Astrocyte (in vitro differentiated cells and primary cell): Measurements from ENCODE around the gene KCNMB4. TPM values are rescaled to one million over a fixed set of nuclear protein-coding genes. Genes with fewer than 3 reads are reported as not detected.

Source experiments
- DNase-seq: peaks from one replicate; pipeline ENCODE4 v3.0.0-alpha.2; 2010; ENCODE audit warnings: low read depth
- FAIRE-seq: peaks from 2 replicates; lab custom pipeline; 2011; peaks lifted over from hg19 to GRCh38; lab: Jason Lieb, UNC
- H2AFZ ChIP-seq: 2 replicates; pipeline ENCODE4 v1.6.0; 2012; ENCODE audit warnings: low read depth, low read length, inconsistent platforms
- H3K27ac ChIP-seq: 2 replicates; pipeline ENCODE4 v1.5.1; 2011; ENCODE audit warnings: low read depth, low read length, inconsistent platforms
- H3K27me3 ChIP-seq: 2 replicates; pipeline ENCODE4 v1.6.0; 2011; ENCODE audit warnings: low read length, inconsistent platforms; ENCODE audit not compliant: insufficient read depth
- H3K36me3 ChIP-seq: 2 replicates; pipeline ENCODE4 v1.5.1; 2011; ENCODE audit warnings: low read length, inconsistent platforms; ENCODE audit not compliant: insufficient read depth
- H3K4me1 ChIP-seq: 2 replicates; pipeline ENCODE4 v1.5.1; 2011; ENCODE audit warnings: low read length, inconsistent platforms; ENCODE audit not compliant: insufficient read depth
- H3K4me2 ChIP-seq: 2 replicates; pipeline ENCODE4 v1.6.0; 2012; ENCODE audit warnings: low read length, inconsistent platforms
- H3K4me3 ChIP-seq: 2 replicates; pipeline ENCODE4 v1.5.1; 2011; ENCODE audit warnings: low read depth, mild to moderate bottlenecking, low read length, inconsistent platforms; ENCODE audit not compliant: insufficient read depth
- H3K79me2 ChIP-seq: 2 replicates; pipeline ENCODE4 v1.6.0; 2012; ENCODE audit warnings: mild to moderate bottlenecking, low read length, inconsistent platforms; ENCODE audit not compliant: insufficient read depth
- H3K9ac ChIP-seq: 2 replicates; pipeline ENCODE4 v1.6.0; 2012; ENCODE audit warnings: mild to moderate bottlenecking, low read length, inconsistent platforms
- H3K9me3 ChIP-seq: 2 replicates; pipeline ENCODE4 v1.5.1; 2012; ENCODE audit warnings: low read depth, mild to moderate bottlenecking, low read length, inconsistent platforms; ENCODE audit not compliant: insufficient read depth
- H4K20me1 ChIP-seq: 2 replicates; pipeline ENCODE4 v1.6.0; 2012; ENCODE audit warnings: low read length, inconsistent platforms; ENCODE audit not compliant: insufficient read depth
- H3K27ac Mint-ChIP-seq: one replicate; pipeline ENCODE4 v1.8.0; 2021; ENCODE audit warnings: mild to moderate bottlenecking, mixed read lengths; ENCODE audit not compliant: unreplicated experiment
- H3K27me3 Mint-ChIP-seq: one replicate; pipeline ENCODE4 v1.8.0; 2021; ENCODE audit warnings: low read depth, mixed read lengths; ENCODE audit not compliant: unreplicated experiment
- H3K36me3 Mint-ChIP-seq: one replicate; pipeline ENCODE4 v1.8.0; 2021; ENCODE audit warnings: low read depth, mixed read lengths; ENCODE audit not compliant: unreplicated experiment
- H3K4me1 Mint-ChIP-seq: one replicate; pipeline ENCODE4 v1.8.0; 2021; ENCODE audit warnings: low read depth, mixed read lengths; ENCODE audit not compliant: unreplicated experiment
- H3K4me3 Mint-ChIP-seq: one replicate; pipeline ENCODE4 v1.8.0; 2021; ENCODE audit warnings: mild to moderate bottlenecking, moderate library complexity, mixed read lengths; ENCODE audit not compliant: unreplicated experiment
- H3K9me3 Mint-ChIP-seq: one replicate; pipeline ENCODE4 v1.8.0; 2021; ENCODE audit warnings: mild to moderate bottlenecking, mixed read lengths; ENCODE audit not compliant: unreplicated experiment
- EZH2 ChIP-seq: IDR thresholded peaks from 2 replicates; pipeline ENCODE4 v1.6.1; 2012; ENCODE audit warnings: mild to moderate bottlenecking, low read length, inconsistent platforms; ENCODE audit not compliant: insufficient read depth
- total RNA-seq: library from RNA; stranded (reverse); gene quantifications from 2 replicates; pipeline ENCODE4 v1.2.1, GENCODE V29; 2021
- TF ChIP-seq, protein P1 (sequence below): IDR thresholded peaks from 2 replicates; pipeline ENCODE4 v1.5.1; 2011; ENCODE audit warnings: low read depth, mild to moderate bottlenecking, inconsistent platforms, low read length, moderate library complexity; ENCODE audit not compliant: insufficient read depth

Gene KCNMB4
- total RNA-seq, 1 donor from 2014 or later = 8.3 TPM

DNA sequence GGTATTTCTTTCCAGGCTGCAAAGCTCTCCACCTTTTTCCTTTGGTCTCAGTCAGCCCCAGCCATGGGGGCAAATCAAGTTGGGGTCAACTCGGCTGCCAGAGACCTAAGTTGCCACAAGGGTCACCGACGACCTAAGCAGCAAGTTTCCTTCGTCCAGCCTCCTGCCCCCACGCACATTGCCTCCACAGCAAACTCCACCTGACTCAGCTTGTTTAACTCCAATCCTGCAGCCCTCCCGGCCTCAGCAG, 767 bp upstream of the KCNMB4 start:
- Histone ChIP-seq H3K27me3 (peaks cover 17% of the 10 kb centered on the region), H2AFZ (peak overlapping the region; percentile 56), H3K36me3 (no peaks in the 10 kb centered on the region), H3K9me3 (no peaks in the 10 kb centered on the region), H3K4me3 (peak overlapping the region; percentile 65), H3K4me2 (peak overlapping the region; percentile 94), H3K4me1 (peaks cover 8% of the 10 kb centered on the region), H3K79me2 (no peaks in the 10 kb centered on the region), H3K9ac (peak overlapping the region; percentile 41), H4K20me1 (no peaks in the 10 kb centered on the region), H3K27ac (no peak overlapping the region)
- peak; percentile 57 for TF ChIP-seq EZH2
- TF ChIP-seq, protein P1, sequence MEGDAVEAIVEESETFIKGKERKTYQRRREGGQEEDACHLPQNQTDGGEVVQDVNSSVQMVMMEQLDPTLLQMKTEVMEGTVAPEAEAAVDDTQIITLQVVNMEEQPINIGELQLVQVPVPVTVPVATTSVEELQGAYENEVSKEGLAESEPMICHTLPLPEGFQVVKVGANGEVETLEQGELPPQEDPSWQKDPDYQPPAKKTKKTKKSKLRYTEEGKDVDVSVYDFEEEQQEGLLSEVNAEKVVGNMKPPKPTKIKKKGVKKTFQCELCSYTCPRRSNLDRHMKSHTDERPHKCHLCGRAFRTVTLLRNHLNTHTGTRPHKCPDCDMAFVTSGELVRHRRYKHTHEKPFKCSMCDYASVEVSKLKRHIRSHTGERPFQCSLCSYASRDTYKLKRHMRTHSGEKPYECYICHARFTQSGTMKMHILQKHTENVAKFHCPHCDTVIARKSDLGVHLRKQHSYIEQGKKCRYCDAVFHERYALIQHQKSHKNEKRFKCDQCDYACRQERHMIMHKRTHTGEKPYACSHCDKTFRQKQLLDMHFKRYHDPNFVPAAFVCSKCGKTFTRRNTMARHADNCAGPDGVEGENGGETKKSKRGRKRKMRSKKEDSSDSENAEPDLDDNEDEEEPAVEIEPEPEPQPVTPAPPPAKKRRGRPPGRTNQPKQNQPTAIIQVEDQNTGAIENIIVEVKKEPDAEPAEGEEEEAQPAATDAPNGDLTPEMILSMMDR = no peak
- Mint-ChIP-seq H3K27ac (no peak overlapping the region), H3K27me3 (peaks cover 2% of the 10 kb centered on the region), H3K36me3 (no peaks in the 10 kb centered on the region), H3K9me3 (peaks cover 2% of the 10 kb centered on the region), H3K4me1 (no peaks in the 10 kb centered on the region), H3K4me3 (peak overlapping the region; percentile 80)
- FAIRE-seq = no peak
- no peak for DNase-seq

GRCh38 chr12:70366581-70367257, 629 bp downstream of the KCNMB4 start:
- Histone ChIP-seq H3K4me1 (peaks cover 8% of the 10 kb centered on the region), H3K4me3 (peak overlapping the region; percentile 75), H4K20me1 (no peaks in the 10 kb centered on the region), H3K9ac (peak overlapping the region; percentile 51), H3K79me2 (no peaks in the 10 kb centered on the region), H3K27me3 (peaks cover 17% of the 10 kb centered on the region), H3K27ac (no peak overlapping the region), H3K9me3 (no peaks in the 10 kb centered on the region), H3K36me3 (no peaks in the 10 kb centered on the region), H2AFZ (peak overlapping the region; percentile 86), H3K4me2 (peak overlapping the region; percentile 94)
- peaks cover 2% of the 10 kb centered on the region for H3K9me3 Mint-ChIP-seq
- H3K27me3 Mint-ChIP-seq = peaks cover 2% of the 10 kb centered on the region
- H3K4me1 Mint-ChIP-seq = no peaks in the 10 kb centered on the region
- DNase-seq (peak; percentile 20), FAIRE-seq (no peak)
- H3K4me3 Mint-ChIP-seq = peak overlapping the region; percentile 94
- TF ChIP-seq, protein P1 = no peak
- no peak for TF ChIP-seq EZH2
- no peaks in the 10 kb centered on the region for H3K36me3 Mint-ChIP-seq
- no peak overlapping the region for H3K27ac Mint-ChIP-seq
